Right lobe of liver (tissue), 6 donors: ENCODE measurements around the gene CSNK1G3. TPM values are rescaled to one million over a fixed set of nuclear protein-coding genes. Genes with fewer than 3 reads are reported as not detected.

Experiments
- ATAC-seq, 4 donors: fragments of 200-7000 bp; cut with Tn5 transposase; one replicate each; pipeline ENCODE4 v1.9.1; 2020; ENCODE audit warnings: mild to moderate bottlenecking in 4 of 4, moderate library complexity in 4 of 4
- DNase-seq, 3 donors: peaks; one replicate each; pipeline ENCODE4 v3.0.0-alpha.2; 2020
- H3K27ac ChIP-seq, 3 donors: fragments of 200-600 bp; one replicate each; pipeline ENCODE4 v1.8.0; 2022
- H3K27me3 ChIP-seq, 2 donors: fragments of 200-600 bp; one replicate each; pipeline ENCODE4 v1.8.0; 2022
- H3K36me3 ChIP-seq, 4 donors: fragments of 200-600 bp; sonication (generic) in 1 of 4; one replicate each; pipeline versions ENCODE4 v1.5.1 to v1.8.0; 2017 to 2022; ENCODE audit warnings: control low read depth in 1 of 4
- H3K4me1 ChIP-seq, 4 donors: fragments of 200-600 bp; sonication (generic) in 1 of 4; one replicate each; pipeline versions ENCODE4 v1.5.1 to v1.8.0; 2017 to 2022; ENCODE audit warnings: control low read depth in 1 of 4
- H3K4me3 ChIP-seq, 3 donors: fragments of 200-600 bp; one replicate each; pipeline ENCODE4 v1.8.0; 2022
- H3K9me3 ChIP-seq, 4 donors: fragments of 200-600 bp; sonication (generic) in 1 of 4; one replicate each; pipeline versions ENCODE4 v1.5.1 to v1.8.0; 2017 to 2022; ENCODE audit warnings: control low read depth in 1 of 4
- POLR2A ChIP-seq: fragments of 450-650 bp; IDR thresholded peaks from one replicate; pipeline ENCODE4 v1.6.1; 2017; ENCODE audit warnings: antibody characterized with exemption, mild to moderate bottlenecking
- WGBS: methylation state at CpG from one replicate; pipeline ENCODE4 v1.1.6; 2018; ENCODE audit warnings: low coverage, low lambda C conversion rate; ENCODE audit not compliant: insufficient coverage; ENCODE audit errors: missing lambda C conversion rate; 5-methylcytosine and 5-hydroxymethylcytosine counted together
- intact Hi-C, 2 donors: fragments of 100-400 bp; cut with DNase I; formaldehyde crosslinking; loops; one replicate each; pipeline versions ENCODE4 v1.11.2 to v1.14.1; 2022
- total RNA-seq, 6 experiments: library from RNA; depleted of rRNA in 2 of 6; stranded (reverse); fragments of >200 nt in 2 of 6; fragmentation: NEBNext Ultra II Directional in 3 of 6; extraction: Animal tissue kit (Norgen Biotek cat#: 25700) in 3 of 6; gene quantifications; one replicate each; pipeline versions ENCODE4 v1.1.0 to v1.2.4, GENCODE V29; 2016 to 2023
- TF ChIP-seq, protein P1 (sequence below), 4 donors: fragments of 200-600 bp in 3 of 4; fragments of 450-650 bp in 1 of 4; IDR thresholded peaks; one replicate each; pipeline versions ENCODE4 v1.5.1 to v1.8.0; 2016 to 2022; ENCODE audit warnings: antibody characterized with exemption in 4 of 4, mild to moderate bottlenecking in 2 of 4
- donor health status: DM: no; HTN: yes; CAD: no.
- donor health status: DM: no; HTN: no; CAD: no.
- donor health status: DM: no; HTN: no; CAD: no.
- donor health status: DM: no; HTN: yes; CAD: no.
- donor health status: DM: no; HTN: yes; CAD: no.

CSNK1G3 gene
- total RNA-seq, 6 experiments from 2014 or later: 17.4 to 25.6 (median 19.6) TPM

DNA sequence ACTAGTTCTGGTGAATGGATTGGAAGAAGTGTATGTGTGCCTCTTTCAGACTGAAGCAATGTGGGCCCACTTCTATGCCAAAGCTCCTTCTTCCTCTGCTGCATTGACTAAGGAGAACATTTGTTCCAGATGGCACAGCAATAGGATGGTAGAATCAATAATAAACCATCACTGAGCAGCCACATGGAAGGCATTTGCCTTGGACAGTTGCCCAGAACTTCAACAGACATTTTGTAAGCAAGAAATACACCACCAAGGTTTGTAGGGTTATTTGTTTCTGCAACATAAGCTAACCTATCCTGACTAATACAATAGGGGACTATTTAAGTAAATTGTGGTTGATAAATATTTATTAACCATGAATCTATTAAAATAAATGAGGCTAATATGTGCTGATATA is 37.7 kb upstream of the CSNK1G3 start:
- TF ChIP-seq, protein P1, sequence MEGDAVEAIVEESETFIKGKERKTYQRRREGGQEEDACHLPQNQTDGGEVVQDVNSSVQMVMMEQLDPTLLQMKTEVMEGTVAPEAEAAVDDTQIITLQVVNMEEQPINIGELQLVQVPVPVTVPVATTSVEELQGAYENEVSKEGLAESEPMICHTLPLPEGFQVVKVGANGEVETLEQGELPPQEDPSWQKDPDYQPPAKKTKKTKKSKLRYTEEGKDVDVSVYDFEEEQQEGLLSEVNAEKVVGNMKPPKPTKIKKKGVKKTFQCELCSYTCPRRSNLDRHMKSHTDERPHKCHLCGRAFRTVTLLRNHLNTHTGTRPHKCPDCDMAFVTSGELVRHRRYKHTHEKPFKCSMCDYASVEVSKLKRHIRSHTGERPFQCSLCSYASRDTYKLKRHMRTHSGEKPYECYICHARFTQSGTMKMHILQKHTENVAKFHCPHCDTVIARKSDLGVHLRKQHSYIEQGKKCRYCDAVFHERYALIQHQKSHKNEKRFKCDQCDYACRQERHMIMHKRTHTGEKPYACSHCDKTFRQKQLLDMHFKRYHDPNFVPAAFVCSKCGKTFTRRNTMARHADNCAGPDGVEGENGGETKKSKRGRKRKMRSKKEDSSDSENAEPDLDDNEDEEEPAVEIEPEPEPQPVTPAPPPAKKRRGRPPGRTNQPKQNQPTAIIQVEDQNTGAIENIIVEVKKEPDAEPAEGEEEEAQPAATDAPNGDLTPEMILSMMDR (IDR thresholded peaks at IDR 0.05): no peak
- no peak for TF ChIP-seq POLR2A
- H3K27me3 ChIP-seq: no peaks in the 10 kb centered on the region
- H3K4me1 ChIP-seq: no peaks in the 10 kb centered on the region
- peak in 2 of 4 donors; percentile 20 to 26 for ATAC-seq
- no peak for DNase-seq
- intact Hi-C loops: no loop called here
- H3K4me3 ChIP-seq: no peak overlapping the region
- no peak overlapping the region for H3K27ac ChIP-seq
- no peaks in the 10 kb centered on the region for H3K36me3 ChIP-seq
- no peaks in the 10 kb centered on the region for H3K9me3 ChIP-seq

GRCh38 chr5:123476731-123477130 is 35.2 kb upstream of the CSNK1G3 start:
- ATAC-seq (no peak), DNase-seq (no peak)
- TF ChIP-seq, protein P1 (IDR thresholded peaks at IDR 0.05): no peak
- no peak for TF ChIP-seq POLR2A
- intact Hi-C loops: no loop called here
- WGBS: 92% methylated on average over 1 of the region's 1 CpG
- H3K9me3 ChIP-seq: no peaks in the 10 kb centered on the region
- H3K27ac ChIP-seq: no peak overlapping the region
- no peaks in the 10 kb centered on the region for H3K36me3 ChIP-seq
- H3K4me1 ChIP-seq: no peaks in the 10 kb centered on the region
- no peak overlapping the region for H3K4me3 ChIP-seq
- no peaks in the 10 kb centered on the region for H3K27me3 ChIP-seq

DNA sequence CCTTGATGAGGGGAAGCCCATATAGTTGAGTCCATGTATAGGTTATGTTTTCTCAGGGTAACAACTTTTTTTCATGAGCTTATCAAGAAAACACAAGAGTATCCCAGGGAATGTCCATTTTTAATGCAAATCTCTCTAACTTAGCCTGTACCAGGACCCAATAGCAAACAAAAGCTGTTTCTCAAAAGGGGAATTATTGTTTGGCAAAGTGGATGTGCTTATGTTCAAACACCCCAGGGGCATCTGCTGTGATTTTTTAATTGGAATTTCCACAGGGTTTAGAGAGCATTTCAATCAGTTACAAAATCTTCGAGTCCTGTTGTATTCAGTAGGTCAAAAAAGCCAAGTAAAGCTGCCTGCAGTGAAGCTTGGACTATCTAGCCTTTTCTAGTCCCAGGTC is 33.4 kb upstream of the CSNK1G3 start:
- H3K27ac ChIP-seq: no peak overlapping the region
- no peaks in the 10 kb centered on the region for H3K9me3 ChIP-seq
- no peaks in the 10 kb centered on the region for H3K36me3 ChIP-seq
- TF ChIP-seq POLR2A: no peak
- TF ChIP-seq, protein P1 (IDR thresholded peaks at IDR 0.05): no peak
- no peaks in the 10 kb centered on the region for H3K27me3 ChIP-seq
- intact Hi-C loops: no loop called here
- 50% methylated on average over 1 of the region's 1 CpG for WGBS
- ATAC-seq: no peak
- no peak for DNase-seq
- H3K4me3 ChIP-seq: no peak overlapping the region
- H3K4me1 ChIP-seq: peaks cover 0 to 4% (median 0%) of the 10 kb centered on the region in 4 donors

GRCh38 chr5:123482258-123482657 is 29.7 kb upstream of the CSNK1G3 start:
- Histone ChIP-seq H3K4me3 (no peak overlapping the region), H3K27me3 (no peaks in the 10 kb centered on the region), H3K36me3 (no peaks in the 10 kb centered on the region), H3K27ac (no peak overlapping the region), H3K9me3 (no peaks in the 10 kb centered on the region), H3K4me1 (peaks cover 0 to 11% (median 5%) of the 10 kb centered on the region in 4 donors)
- ATAC-seq (no peak), DNase-seq (no peak)
- intact Hi-C loops: no loop called here
- TF ChIP-seq POLR2A: no peak
- TF ChIP-seq, protein P1 (IDR thresholded peaks at IDR 0.05): no peak
- WGBS: 85% methylated on average over 4 of the region's 4 CpGs

GRCh38 chr5:123483446-123484077 is 28.4 kb upstream of the CSNK1G3 start:
- no peak for DNase-seq
- H3K9me3 ChIP-seq: no peaks in the 10 kb centered on the region
- intact Hi-C loops: no loop called here
- H3K36me3 ChIP-seq: no peaks in the 10 kb centered on the region
- H3K27ac ChIP-seq: no peak overlapping the region
- no peak overlapping the region for H3K4me3 ChIP-seq
- no peaks in the 10 kb centered on the region for H3K27me3 ChIP-seq
- no peak for TF ChIP-seq POLR2A
- TF ChIP-seq, protein P1 (IDR thresholded peaks at IDR 0.05): no peak
- H3K4me1 ChIP-seq: peaks cover 0 to 13% (median 6%) of the 10 kb centered on the region in 4 donors
- ATAC-seq: peak; percentile 27 to 53 (median 43)
